Activated CD8-positive, alpha-beta memory T cell treated with anti-CD3 and anti-CD28 coated beads, Interleukin-2, amount 50 U/mL, for 24 hours (primary cell): Measurements from ENCODE around the gene STX2.
A peak's percentile ranks its signal among the peaks of the same experiment; 100 is the strongest.
"Not testable (repeated sequence)": the region's sequence is repeated elsewhere in the genome, so short reads cannot be mapped to it uniquely, and the experiment has no call there.

Experiments
- DNase-seq: peaks from one replicate; pipeline ENCODE4 v3.0.0-alpha.2; 2020; ENCODE audit errors: extremely low read depth

STX2 gene

GRCh38 chr12:130870442-130871285 is 31.6 kb upstream of the STX2 start:
- DNase-seq = peak; percentile 50

GRCh38 chr12:130868412-130868811 is 29.4 kb upstream of the STX2 start:
- DNase-seq = no peak

GRCh38 chr12:130863298-130863697 is 24.2 kb upstream of the STX2 start:
- no peak for DNase-seq

- DNase-seq = not testable (repeated sequence)
Observed at GRCh38 chr12:130862771-130863170, 23.7 kb upstream of the STX2 start.

GRCh38 chr12:130862161-130862560 is 23.1 kb upstream of the STX2 start:
- DNase-seq = no peak

GRCh38 chr12:130860311-130860710 is 21.3 kb upstream of the STX2 start:
- no peak for DNase-seq

- no peak for DNase-seq
Observed at GRCh38 chr12:130859161-130859560, 20.1 kb upstream of the STX2 start.

GRCh38 chr12:130858084-130858483 is 19.0 kb upstream of the STX2 start:
- no peak for DNase-seq

GRCh38 chr12:130856088-130856487 is 17.0 kb upstream of the STX2 start:
- no peak for DNase-seq

- DNase-seq = no peak
Observed at GRCh38 chr12:130850418-130851021, 11.5 kb upstream of the STX2 start.

GRCh38 chr12:130849561-130850417 is 10.7 kb upstream of the STX2 start:
- DNase-seq = no peak

- not testable (repeated sequence) for DNase-seq
Observed at GRCh38 chr12:130848785-130849305, 9.8 kb upstream of the STX2 start.

- DNase-seq = not testable (repeated sequence)
Observed at GRCh38 chr12:130848105-130848504, 9.1 kb upstream of the STX2 start.

GRCh38 chr12:130847112-130847511 is 8.1 kb upstream of the STX2 start:
- no peak for DNase-seq

GRCh38 chr12:130846369-130846768 is 7.3 kb upstream of the STX2 start:
- no peak for DNase-seq

GRCh38 chr12:130839770-130840404 is 837 bp upstream of the STX2 start:
- DNase-seq = no peak

- no peak for DNase-seq
Observed at GRCh38 chr12:130838284-130838950, 633 bp downstream of the STX2 start.

- no peak for DNase-seq
Observed at GRCh38 chr12:130835436-130835835, 3.6 kb downstream of the STX2 start.

GRCh38 chr12:130835011-130835410 is 4.0 kb downstream of the STX2 start:
- DNase-seq = no peak

GRCh38 chr12:130832561-130833209 is 6.4 kb downstream of the STX2 start:
- DNase-seq = no peak
